Kidney (tissue), 14 donors: ENCODE data around the gene PLXNC1. TPM values are rescaled to one million over a fixed set of nuclear protein-coding genes. Genes with fewer than 3 reads are reported as not detected.

Experiments used
- DNase-seq, 5 donors: peaks; one replicate each; pipeline ENCODE4 v3.0.0-alpha.2; 2013 to 2020
- FAIRE-seq: peaks from 2 replicates; lab custom pipeline; 2012; peaks lifted over from hg19 to GRCh38; lab: Jason Lieb, UNC
- H3K27ac ChIP-seq, 2 donors: one replicate each; pipeline ENCODE4 v1.7.0; 2013; ENCODE audit warnings: low read depth in 2 of 2, low read length in 2 of 2, inconsistent platforms in 1 of 2
- H3K27me3 ChIP-seq: one replicate; pipeline ENCODE4 v1.7.1; 2013; ENCODE audit warnings: low read length, inconsistent platforms; ENCODE audit not compliant: control insufficient read depth, insufficient read depth
- H3K36me3 ChIP-seq, 3 donors: one replicate each; pipeline versions ENCODE4 v1.7.0 to v1.7.1; 2013; ENCODE audit warnings: low read length in 3 of 3, control low read depth in 1 of 3, inconsistent platforms in 1 of 3; ENCODE audit not compliant: insufficient read depth in 3 of 3, control insufficient read depth in 2 of 3
- H3K4me1 ChIP-seq, 3 donors: one replicate each; pipeline versions ENCODE4 v1.7.0 to v1.7.1; 2013; ENCODE audit warnings: low read length in 3 of 3, inconsistent platforms in 1 of 3, low read depth in 1 of 3; ENCODE audit not compliant: control insufficient read depth in 2 of 3, insufficient read depth in 2 of 3
- H3K4me3 ChIP-seq, 3 donors: one replicate each; pipeline versions ENCODE4 v1.7.0 to v1.8.1; 2013; ENCODE audit warnings: low read length in 3 of 3, control low read depth in 1 of 3, inconsistent platforms in 1 of 3
- H3K9ac ChIP-seq, 3 donors: one replicate each; pipeline versions ENCODE4 v1.7.0 to v1.7.1; 2013; ENCODE audit warnings: low read length in 3 of 3, control low read depth in 1 of 3, inconsistent platforms in 1 of 3
- H3K9me3 ChIP-seq, 3 donors: one replicate each; pipeline versions ENCODE4 v1.7.0 to v1.7.1; 2013; ENCODE audit warnings: low read length in 3 of 3, control low read depth in 1 of 3, inconsistent platforms in 1 of 3; ENCODE audit not compliant: control insufficient read depth in 2 of 3, insufficient read depth in 1 of 3
- intact Hi-C: fragments of 100-400 bp; cut with DNase I; formaldehyde crosslinking; loops from one replicate; pipeline ENCODE4 v1.11.1; 2022
- polyA plus RNA-seq: library from polyadenylated mRNA; stranded (reverse); fragments of 350-450 nt; fragmentation: Illumina TruSeq; extraction: RNeasy Lipid Tissue Mini Kit (QIAGEN cat#74804); gene quantifications from one replicate; pipeline ENCODE4 v1.2.3, GENCODE V29; 2014; ENCODE audit warnings: low read depth, low replicate concordance; ENCODE audit not compliant: insufficient read depth
- total RNA-seq: library from RNA; stranded (reverse); fragmentation: NEBNext Ultra II Directional; extraction: Animal tissue kit (Norgen Biotek cat#: 25700); gene quantifications from one replicate; pipeline ENCODE4 v1.2.1, GENCODE V29; 2021
- TF ChIP-seq, protein P1 (sequence below): IDR thresholded peaks from 3 replicates; pipeline ENCODE4 v1.5.1; 2012; ENCODE audit warnings: mild to moderate bottlenecking, moderate library complexity, borderline replicate concordance; ENCODE audit not compliant: insufficient read depth; ENCODE audit errors: extremely low read depth
- donor health status: control.
- donor health status: control.
- donor health status: control.
- donor health status: control.
- donor health status: control.
- donor health status: DM: yes; HTN: yes; CAD: no.
- donor health status: Normal renal cell carcinoma (clear cell type).

PLXNC1 gene
- total and polyA plus RNA-seq, 2 donors from 2014 or later = 1.8 to 11.6 TPM

DNA sequence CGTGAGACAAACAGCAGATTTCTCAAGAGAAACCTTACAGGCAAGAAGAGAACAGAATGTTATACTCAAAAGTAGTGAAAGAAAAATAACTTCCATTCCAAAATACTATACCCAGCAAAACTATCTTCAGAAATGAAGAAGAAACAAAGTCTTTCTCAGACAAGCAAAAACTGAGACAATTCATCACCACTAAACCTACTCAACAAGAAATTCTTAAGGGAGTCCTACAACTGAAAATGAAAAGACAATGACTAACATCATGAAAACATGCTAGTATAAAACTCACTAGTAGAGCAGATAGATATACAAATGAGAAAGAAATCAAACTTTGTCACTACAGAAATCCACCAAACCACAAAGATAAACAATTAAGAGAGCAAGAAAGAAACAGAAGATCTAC is 204.8 kb downstream of the PLXNC1 start:
- no peak for FAIRE-seq
- peaks cover 0 to 36% (median 12%) of the 10 kb centered on the region in 3 donors for H3K9me3 ChIP-seq
- TF ChIP-seq, protein P1, sequence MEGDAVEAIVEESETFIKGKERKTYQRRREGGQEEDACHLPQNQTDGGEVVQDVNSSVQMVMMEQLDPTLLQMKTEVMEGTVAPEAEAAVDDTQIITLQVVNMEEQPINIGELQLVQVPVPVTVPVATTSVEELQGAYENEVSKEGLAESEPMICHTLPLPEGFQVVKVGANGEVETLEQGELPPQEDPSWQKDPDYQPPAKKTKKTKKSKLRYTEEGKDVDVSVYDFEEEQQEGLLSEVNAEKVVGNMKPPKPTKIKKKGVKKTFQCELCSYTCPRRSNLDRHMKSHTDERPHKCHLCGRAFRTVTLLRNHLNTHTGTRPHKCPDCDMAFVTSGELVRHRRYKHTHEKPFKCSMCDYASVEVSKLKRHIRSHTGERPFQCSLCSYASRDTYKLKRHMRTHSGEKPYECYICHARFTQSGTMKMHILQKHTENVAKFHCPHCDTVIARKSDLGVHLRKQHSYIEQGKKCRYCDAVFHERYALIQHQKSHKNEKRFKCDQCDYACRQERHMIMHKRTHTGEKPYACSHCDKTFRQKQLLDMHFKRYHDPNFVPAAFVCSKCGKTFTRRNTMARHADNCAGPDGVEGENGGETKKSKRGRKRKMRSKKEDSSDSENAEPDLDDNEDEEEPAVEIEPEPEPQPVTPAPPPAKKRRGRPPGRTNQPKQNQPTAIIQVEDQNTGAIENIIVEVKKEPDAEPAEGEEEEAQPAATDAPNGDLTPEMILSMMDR = no peak

More for the DNA sequence above, 204.8 kb downstream of the PLXNC1 start:
- H3K36me3 ChIP-seq = no peaks in the 10 kb centered on the region
- H3K4me3 ChIP-seq = no peak overlapping the region
- DNase-seq = no peak
- H3K9ac ChIP-seq = no peak overlapping the region
- no peak overlapping the region for H3K27ac ChIP-seq
- no peaks in the 10 kb centered on the region for H3K27me3 ChIP-seq
- no peaks in the 10 kb centered on the region for H3K4me1 ChIP-seq
- intact Hi-C loops = no loop called here
